Osteoblast (primary cell): ENCODE data around the gene EPYC. TPM values are rescaled to one million over a fixed set of nuclear protein-coding genes. Genes with fewer than 3 reads are reported as not detected.

ENCODE experiments used
- DNase-seq: peaks from one replicate; pipeline ENCODE4 v3.0.0; 2011; ENCODE audit warnings: low spot score, mixed read lengths; ENCODE audit not compliant: insufficient read length; ENCODE audit errors: missing footprints
- H2AFZ ChIP-seq: 2 replicates; pipeline ENCODE4 v1.6.0; 2011; ENCODE audit warnings: mild to moderate bottlenecking, low read length
- H3K27ac ChIP-seq: 2 replicates; pipeline ENCODE4 v1.5.1; 2011; ENCODE audit warnings: mild to moderate bottlenecking, low read depth, low read length, moderate library complexity
- H3K27me3 ChIP-seq: 2 replicates; pipeline ENCODE4 v1.6.0; 2012; ENCODE audit warnings: mild to moderate bottlenecking, control low read depth, inconsistent platforms, low read length, moderate library complexity; ENCODE audit not compliant: insufficient read depth
- H3K36me3 ChIP-seq: 2 replicates; pipeline ENCODE4 v1.5.1; 2011; ENCODE audit warnings: mild to moderate bottlenecking, low read length, control low read depth, moderate library complexity; ENCODE audit not compliant: insufficient read depth
- H3K4me1 ChIP-seq: 2 replicates; pipeline ENCODE4 v1.5.1; 2011; ENCODE audit warnings: mild to moderate bottlenecking, low read length, control low read depth, moderate library complexity; ENCODE audit not compliant: insufficient read depth
- H3K4me2 ChIP-seq: 2 replicates; pipeline ENCODE4 v1.6.0; 2011; ENCODE audit warnings: mild to moderate bottlenecking, low read length; ENCODE audit not compliant: insufficient read depth
- H3K4me3 ChIP-seq: fragments of 200-600 bp; sonication (generic); 3 replicates; pipeline ENCODE4 v1.5.1; 2012; ENCODE audit warnings: mild to moderate bottlenecking, low read length, inconsistent platforms; ENCODE audit not compliant: insufficient read depth
- H3K79me2 ChIP-seq: 2 replicates; pipeline ENCODE4 v1.6.0; 2012; ENCODE audit warnings: mild to moderate bottlenecking, low read length, control low read depth, inconsistent platforms; ENCODE audit not compliant: insufficient read depth
- H3K9me3 ChIP-seq: 2 replicates; pipeline ENCODE4 v1.5.1; 2011; ENCODE audit warnings: low read depth, low read length, control low read depth
- H4K20me1 ChIP-seq: 2 replicates; pipeline ENCODE4 v1.6.0; 2012; ENCODE audit warnings: mild to moderate bottlenecking, low read length, control low read depth; ENCODE audit not compliant: insufficient read depth
- total RNA-seq: library from RNA; depleted of rRNA; stranded (reverse); fragments of >200 nt; gene quantifications from 2 replicates; pipeline ENCODE4 v1.2.3, GENCODE V29; 2012
- TF ChIP-seq, protein P1 (sequence below): IDR thresholded peaks from 2 replicates; pipeline ENCODE4 v1.5.1; 2011; ENCODE audit warnings: mild to moderate bottlenecking, low read depth, low read length, moderate library complexity; ENCODE audit errors: extremely low read depth

Gene EPYC
- total RNA-seq, 1 donor = 1.8 TPM

DNA sequence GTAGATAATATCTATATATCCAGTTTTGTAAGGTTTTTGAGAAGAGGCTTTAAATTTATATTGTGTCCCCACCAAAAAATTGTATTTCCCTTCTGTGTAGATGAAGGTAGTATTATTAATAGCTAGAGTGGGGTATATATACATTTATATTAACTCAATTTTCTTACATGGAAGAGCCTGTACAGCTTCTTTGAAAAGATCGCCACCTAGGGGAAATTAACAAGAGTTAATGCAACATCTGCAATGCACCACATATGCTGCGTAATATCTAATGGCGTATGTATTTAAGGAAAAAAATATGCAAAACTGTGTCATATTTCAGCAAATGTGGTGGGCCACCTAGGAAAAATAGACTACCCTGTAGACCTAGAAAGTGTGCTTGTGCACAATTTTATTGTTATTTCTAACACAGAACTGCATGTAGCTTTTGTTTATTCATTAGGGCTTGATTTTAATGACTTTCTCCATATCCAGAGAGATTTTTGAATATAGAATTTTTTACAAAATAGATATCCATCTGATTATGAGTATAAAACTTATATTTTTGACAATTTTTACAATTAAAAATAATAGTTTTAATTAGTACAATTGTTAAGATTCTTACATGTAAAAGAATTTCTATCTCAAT, 63.8 kb downstream of the EPYC start:
- Histone ChIP-seq H3K4me1 (peaks cover 10% of the 10 kb centered on the region), H3K4me3 (no peak overlapping the region), H4K20me1 (no peaks in the 10 kb centered on the region), H3K27me3 (no peaks in the 10 kb centered on the region), H2AFZ (no peak overlapping the region), H3K36me3 (no peaks in the 10 kb centered on the region), H3K27ac (no peak overlapping the region), H3K4me2 (no peak overlapping the region), H3K79me2 (no peaks in the 10 kb centered on the region), H3K9me3 (no peaks in the 10 kb centered on the region)
- TF ChIP-seq, protein P1, sequence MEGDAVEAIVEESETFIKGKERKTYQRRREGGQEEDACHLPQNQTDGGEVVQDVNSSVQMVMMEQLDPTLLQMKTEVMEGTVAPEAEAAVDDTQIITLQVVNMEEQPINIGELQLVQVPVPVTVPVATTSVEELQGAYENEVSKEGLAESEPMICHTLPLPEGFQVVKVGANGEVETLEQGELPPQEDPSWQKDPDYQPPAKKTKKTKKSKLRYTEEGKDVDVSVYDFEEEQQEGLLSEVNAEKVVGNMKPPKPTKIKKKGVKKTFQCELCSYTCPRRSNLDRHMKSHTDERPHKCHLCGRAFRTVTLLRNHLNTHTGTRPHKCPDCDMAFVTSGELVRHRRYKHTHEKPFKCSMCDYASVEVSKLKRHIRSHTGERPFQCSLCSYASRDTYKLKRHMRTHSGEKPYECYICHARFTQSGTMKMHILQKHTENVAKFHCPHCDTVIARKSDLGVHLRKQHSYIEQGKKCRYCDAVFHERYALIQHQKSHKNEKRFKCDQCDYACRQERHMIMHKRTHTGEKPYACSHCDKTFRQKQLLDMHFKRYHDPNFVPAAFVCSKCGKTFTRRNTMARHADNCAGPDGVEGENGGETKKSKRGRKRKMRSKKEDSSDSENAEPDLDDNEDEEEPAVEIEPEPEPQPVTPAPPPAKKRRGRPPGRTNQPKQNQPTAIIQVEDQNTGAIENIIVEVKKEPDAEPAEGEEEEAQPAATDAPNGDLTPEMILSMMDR = peak; percentile 73
- no peak for DNase-seq

GRCh38 chr12:90939382-90939781, 65.4 kb downstream of the EPYC start:
- Histone ChIP-seq H3K4me3 (no peak overlapping the region), H3K4me1 (peaks cover 10% of the 10 kb centered on the region)
- DNase-seq = no peak

DNA sequence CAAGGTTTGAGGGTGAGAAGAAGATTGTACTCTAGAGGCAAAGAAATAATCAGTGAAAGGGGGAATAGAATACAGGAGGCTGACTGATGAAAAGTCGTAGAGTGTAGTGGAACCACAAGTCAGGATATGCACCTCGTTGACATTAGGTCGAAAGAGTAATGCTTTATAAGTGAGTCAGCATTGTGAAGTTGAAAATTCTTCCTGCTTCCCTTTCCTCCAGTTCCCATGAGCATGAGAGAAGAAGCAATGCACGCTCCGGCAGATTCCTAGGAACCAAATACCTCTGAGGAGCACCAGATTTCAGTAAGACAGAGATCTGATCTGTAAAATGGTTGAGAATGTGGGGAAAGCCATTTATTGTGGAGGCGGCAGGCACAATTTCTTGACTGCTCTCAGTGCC, 66.3 kb downstream of the EPYC start:
- no peaks in the 10 kb centered on the region for H3K9me3 ChIP-seq
- H3K4me2 ChIP-seq = peak overlapping the region; percentile 36
- H2AFZ ChIP-seq = peak overlapping the region; percentile 52
- no peaks in the 10 kb centered on the region for H3K36me3 ChIP-seq
- no peaks in the 10 kb centered on the region for H3K79me2 ChIP-seq
- no peaks in the 10 kb centered on the region for H3K27me3 ChIP-seq
- H4K20me1 ChIP-seq = no peaks in the 10 kb centered on the region
- H3K4me1 ChIP-seq = peaks cover 10% of the 10 kb centered on the region
- peak; percentile 71 for DNase-seq
- peak overlapping the region; percentile 57 for H3K27ac ChIP-seq
- TF ChIP-seq, protein P1 = no peak
- H3K4me3 ChIP-seq = no peak overlapping the region

More at GRCh38 chr12:90939382-90939781, 65.4 kb downstream of the EPYC start:
- TF ChIP-seq, protein P1 = no peak
- Histone ChIP-seq H3K9me3 (no peaks in the 10 kb centered on the region), H3K79me2 (no peaks in the 10 kb centered on the region), H2AFZ (no peak overlapping the region), H3K36me3 (no peaks in the 10 kb centered on the region), H3K27me3 (no peaks in the 10 kb centered on the region), H3K27ac (no peak overlapping the region), H3K4me2 (no peak overlapping the region), H4K20me1 (no peaks in the 10 kb centered on the region)

GRCh38 chr12:90937651-90938050, 67.1 kb downstream of the EPYC start:
- Histone ChIP-seq H3K4me1 (peaks cover 10% of the 10 kb centered on the region), H3K4me3 (no peak overlapping the region), H3K79me2 (no peaks in the 10 kb centered on the region), H3K27ac (no peak overlapping the region), H2AFZ (no peak overlapping the region), H3K9me3 (no peaks in the 10 kb centered on the region), H3K36me3 (no peaks in the 10 kb centered on the region), H4K20me1 (no peaks in the 10 kb centered on the region), H3K4me2 (no peak overlapping the region), H3K27me3 (no peaks in the 10 kb centered on the region)
- DNase-seq = no peak
- TF ChIP-seq, protein P1 = no peak
